ENCODE data around the gene COQ5.

GRCh38 chr12:120554678-120555077 is 25.7 kb upstream of the COQ5 start:
- TF ChIP-seq CTCF (IDR thresholded peaks at IDR 0.05) = no peak
- TF ChIP-seq POLR2AphosphoS5 (IDR thresholded peaks at IDR 0.05) = no peak

All from gastroesophageal sphincter (tissue), 3 donors.